Prostate gland (tissue), 2 donors: ENCODE data around the gene PGM5.

ENCODE experiments used
- POLR2A ChIP-seq: fragments of 450-650 bp; IDR thresholded peaks from one replicate; pipeline ENCODE4 v1.6.1; 2016; ENCODE audit warnings: antibody characterized with exemption, mild to moderate bottlenecking
- TF ChIP-seq, protein P1 (sequence below), 4 experiments: fragments of 200-600 bp in 2 of 4; fragments of 450-650 bp in 2 of 4; sonication (generic) in 2 of 4; IDR thresholded peaks; 1 replicate in 3 of 4; 2 replicates in 1 of 4; pipeline ENCODE4 v1.5.1; 2016 to 2019; ENCODE audit warnings: antibody characterized with exemption in 4 of 4, mild to moderate bottlenecking in 2 of 4, moderate library complexity in 2 of 4

- TF ChIP-seq POLR2A = no peak
- TF ChIP-seq, protein P1, sequence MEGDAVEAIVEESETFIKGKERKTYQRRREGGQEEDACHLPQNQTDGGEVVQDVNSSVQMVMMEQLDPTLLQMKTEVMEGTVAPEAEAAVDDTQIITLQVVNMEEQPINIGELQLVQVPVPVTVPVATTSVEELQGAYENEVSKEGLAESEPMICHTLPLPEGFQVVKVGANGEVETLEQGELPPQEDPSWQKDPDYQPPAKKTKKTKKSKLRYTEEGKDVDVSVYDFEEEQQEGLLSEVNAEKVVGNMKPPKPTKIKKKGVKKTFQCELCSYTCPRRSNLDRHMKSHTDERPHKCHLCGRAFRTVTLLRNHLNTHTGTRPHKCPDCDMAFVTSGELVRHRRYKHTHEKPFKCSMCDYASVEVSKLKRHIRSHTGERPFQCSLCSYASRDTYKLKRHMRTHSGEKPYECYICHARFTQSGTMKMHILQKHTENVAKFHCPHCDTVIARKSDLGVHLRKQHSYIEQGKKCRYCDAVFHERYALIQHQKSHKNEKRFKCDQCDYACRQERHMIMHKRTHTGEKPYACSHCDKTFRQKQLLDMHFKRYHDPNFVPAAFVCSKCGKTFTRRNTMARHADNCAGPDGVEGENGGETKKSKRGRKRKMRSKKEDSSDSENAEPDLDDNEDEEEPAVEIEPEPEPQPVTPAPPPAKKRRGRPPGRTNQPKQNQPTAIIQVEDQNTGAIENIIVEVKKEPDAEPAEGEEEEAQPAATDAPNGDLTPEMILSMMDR (IDR thresholded peaks at IDR 0.05) = no peak
Measured at GRCh38 chr9:68488126-68488525, 131.7 kb downstream of the PGM5 start.
